HG03045 (cell line): ENCODE data around the gene CFAP73.
A peak's percentile ranks its signal among the peaks of the same experiment; 100 is the strongest.
"Not testable (repeated sequence)": the region's sequence is repeated elsewhere in the genome, so short reads cannot be mapped to it uniquely, and the experiment has no call there.

Experiments
- ATAC-seq: cut with Tn5 transposase; IDR thresholded peaks from one replicate; pipeline ENCODE4 v1.9.1; 2021; ENCODE audit warnings: mild to moderate bottlenecking, moderate library complexity; ENCODE audit not compliant: unreplicated experiment

The CFAP73 gene

DNA sequence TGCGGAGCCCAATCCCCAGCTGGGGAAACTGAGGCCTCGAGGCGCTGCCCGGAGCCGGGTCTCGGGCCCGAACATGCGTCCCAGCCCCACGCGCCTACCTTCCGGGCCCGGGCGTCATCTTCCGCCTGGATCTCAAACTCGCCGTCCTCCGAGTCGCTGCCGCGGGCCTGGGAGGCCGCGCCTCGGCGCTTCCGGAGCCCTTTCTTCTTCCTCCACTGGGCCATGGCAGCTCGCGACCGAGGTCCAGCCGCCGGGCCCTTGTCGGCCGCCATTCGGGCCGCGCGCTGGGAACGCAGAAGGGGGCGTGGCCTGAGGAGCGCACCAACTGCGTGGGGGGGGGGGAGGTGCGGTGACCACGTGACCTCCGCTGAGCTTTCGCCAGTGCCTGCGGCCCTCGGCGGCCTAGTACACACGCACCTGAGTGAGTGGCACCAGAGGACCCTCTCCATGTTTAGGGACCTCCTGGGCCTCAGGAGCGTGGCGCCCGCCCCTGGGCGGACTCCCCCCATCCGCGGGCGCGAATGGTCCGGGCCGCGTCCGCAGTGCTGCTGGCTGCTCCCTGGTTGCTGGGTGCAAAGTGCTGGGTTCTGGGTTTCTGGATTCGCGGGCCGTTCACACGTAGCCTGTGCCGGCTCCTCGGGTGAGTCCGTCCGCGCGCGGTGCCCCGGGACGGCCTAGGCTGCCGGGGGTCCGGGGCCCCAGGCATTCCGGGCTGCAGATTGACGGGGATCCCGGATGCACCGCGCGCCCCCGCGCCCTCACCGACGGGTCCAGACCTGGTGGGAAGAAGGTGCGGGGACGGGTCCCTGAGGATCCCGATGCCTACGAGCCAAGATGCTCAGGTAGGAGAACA lies 35.9 kb downstream of the CFAP73 start, which contains the start of the genes DDX54 and RITA1:
Gene DDX54 (minus strand): TSS at position 299 of the 853 bp plus-strand sequence. CDS start 27 bp downstream, at position 272.
Gene RITA1 (plus strand): TSS at position 542 of the 853 bp plus-strand sequence. CDS start 1,026 bp downstream, outside the sequence.
- ATAC-seq, result peak; percentile 42

- ATAC-seq, result no peak
Observed at GRCh38 chr12:113186033-113186365, 36.5 kb downstream of the CFAP73 start.

GRCh38 chr12:113186666-113187325 lies 37.3 kb downstream of the CFAP73 start:
- ATAC-seq, result no peak

DNA sequence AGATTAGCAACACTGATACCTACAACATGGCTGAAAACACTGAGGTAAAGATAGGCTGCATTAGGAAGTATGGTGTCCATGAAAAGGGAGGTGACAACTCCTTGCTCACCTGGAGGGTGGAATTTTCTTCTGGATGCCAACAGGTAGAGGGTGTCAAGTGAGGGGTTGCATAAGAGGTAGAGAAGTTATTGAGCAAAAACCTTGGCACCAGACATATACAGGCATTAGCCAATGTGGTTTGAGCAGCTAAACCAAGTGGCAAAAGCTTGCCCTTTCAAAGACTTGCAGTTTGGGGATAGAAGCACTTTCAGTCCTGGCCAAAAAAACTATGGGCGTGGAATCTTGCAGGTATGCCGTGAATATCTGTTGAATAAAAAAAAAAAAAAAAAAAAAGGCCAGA lies 39.8 kb downstream of the CFAP73 start:
- ATAC-seq, result no peak

- ATAC-seq, result no peak
Observed at GRCh38 chr12:113190761-113191160, 41.2 kb downstream of the CFAP73 start.

DNA sequence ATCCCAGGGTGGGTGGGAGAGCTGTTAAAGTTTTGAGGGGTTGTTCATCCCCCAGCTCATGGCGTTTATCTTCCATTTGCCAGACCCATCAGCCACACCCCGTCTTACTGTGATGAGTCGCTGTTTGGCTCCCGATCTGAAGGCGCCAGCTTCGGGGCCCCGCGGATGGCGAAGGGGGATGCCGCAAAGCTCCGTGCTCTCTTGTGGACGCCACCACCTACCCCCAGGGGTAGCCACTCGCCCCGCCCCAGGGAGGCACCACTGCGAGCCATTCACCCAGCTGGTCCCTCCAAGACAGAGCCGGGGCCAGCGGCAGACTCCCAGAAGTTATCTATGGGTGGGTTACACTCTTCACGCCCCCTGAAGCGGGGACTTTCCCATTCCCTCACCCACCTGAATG lies 41.7 kb downstream of the CFAP73 start:
- ATAC-seq, result no peak

GRCh38 chr12:113194971-113195391 lies 45.5 kb downstream of the CFAP73 start:
- ATAC-seq, result no peak

DNA sequence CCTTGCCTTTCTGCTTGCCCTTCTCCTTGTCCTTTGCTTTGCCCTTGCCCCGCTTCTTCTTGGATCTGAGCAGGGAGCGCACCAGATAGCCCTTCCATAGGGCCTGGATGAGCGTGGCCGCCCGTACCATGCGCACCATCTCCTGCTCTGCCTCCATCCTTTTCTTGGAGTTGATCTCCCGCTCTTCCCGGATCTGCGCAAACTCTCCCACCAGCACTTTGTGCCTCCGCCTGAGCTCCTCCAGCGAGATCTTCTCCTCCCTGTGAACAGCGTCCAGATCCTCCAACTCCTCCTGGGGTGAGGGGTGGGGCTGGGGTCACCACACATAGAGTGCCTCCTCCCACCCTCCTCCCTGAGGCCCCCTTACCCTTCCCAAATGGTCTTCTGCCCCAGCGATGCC lies 46.1 kb downstream of the CFAP73 start:
- ATAC-seq, result no peak

GRCh38 chr12:113196582-113196981 lies 47.1 kb downstream of the CFAP73 start:
- no peak for ATAC-seq

GRCh38 chr12:113196990-113197389 lies 47.5 kb downstream of the CFAP73 start:
- ATAC-seq, result peak; percentile 76

DNA sequence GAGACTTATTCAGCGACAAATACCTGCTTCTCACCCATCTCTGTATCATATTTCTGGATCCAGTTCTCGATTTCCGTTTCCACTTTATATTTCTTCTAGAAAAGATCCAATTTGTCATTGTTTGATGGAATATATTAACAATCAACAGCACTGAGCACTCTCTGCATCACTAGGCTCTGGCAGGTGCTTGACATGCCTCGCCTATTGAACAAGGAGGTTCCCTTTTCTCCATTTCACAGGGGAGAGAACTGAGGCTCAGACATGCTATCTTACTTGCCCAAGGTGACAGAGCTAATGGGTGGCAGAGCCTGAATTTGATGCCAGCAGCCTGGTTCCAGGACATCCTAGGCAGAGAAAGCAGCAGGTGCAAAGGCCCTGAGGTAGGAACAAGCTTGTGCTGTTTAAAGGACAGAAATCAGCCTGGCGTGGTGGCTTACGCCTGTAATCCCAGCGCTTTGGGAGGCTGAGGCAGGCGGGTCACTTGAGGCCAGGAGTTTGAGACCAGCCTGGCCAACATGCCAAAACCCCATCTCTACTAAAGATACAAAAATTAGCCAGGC lies 48.1 kb downstream of the CFAP73 start:
- no peak for ATAC-seq

- ATAC-seq, result no peak
Observed at GRCh38 chr12:113198296-113198695, 48.8 kb downstream of the CFAP73 start.

GRCh38 chr12:113200021-113200797 lies 50.7 kb downstream of the CFAP73 start:
- no peak for ATAC-seq

DNA sequence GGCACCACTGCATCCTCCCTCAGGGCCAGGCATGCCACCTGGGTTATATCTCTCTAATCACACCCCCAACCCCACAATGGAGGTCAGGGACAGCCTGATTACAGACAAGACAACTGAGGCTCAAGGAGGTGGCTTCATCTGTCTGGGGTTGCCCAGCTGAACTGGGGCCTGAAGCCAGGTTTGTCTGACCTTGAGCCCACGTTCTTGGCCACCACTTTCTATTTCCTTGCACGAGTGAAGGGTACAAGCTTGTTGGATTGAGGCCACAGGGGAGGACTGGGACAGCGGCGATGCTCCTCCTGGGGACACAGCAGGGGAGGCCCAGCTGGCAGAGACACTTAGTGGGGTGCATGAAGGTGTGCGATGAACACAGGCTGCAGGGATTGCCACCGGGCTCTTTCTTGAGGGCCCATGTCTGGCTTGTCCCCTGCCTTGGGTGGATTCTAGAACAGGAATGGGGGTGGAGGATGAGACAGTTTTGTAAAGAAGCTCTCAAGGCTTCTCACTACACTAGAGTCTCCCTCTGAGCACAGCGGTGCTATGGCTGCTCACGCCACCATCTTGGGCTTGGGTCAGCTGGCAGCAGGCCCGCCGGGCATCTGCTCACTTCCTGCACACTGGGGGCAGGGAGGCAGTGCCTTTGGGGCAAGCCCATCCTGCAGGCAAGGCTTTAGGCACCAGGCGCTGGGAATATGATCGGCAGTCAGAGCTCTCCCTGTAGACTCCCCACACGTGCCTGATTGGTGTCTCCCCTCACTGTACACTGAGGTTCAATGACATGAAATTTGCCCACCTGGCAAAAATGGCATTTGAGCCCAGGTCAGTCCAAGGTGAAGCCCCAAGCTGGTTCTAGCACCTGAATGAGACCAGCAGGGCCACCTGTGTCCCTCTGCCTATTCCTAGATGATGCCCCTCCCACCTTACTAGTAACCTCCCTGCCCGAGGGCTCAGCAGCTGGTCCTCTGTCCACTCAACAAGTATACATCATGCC lies 52.0 kb downstream of the CFAP73 start:
- no peak for ATAC-seq

GRCh38 chr12:113202300-113203075 lies 53.0 kb downstream of the CFAP73 start:
- ATAC-seq, result no peak

GRCh38 chr12:113203852-113204760 lies 54.6 kb downstream of the CFAP73 start:
- ATAC-seq, result no peak

GRCh38 chr12:113204804-113205203 lies 55.3 kb downstream of the CFAP73 start:
- ATAC-seq, result no peak

GRCh38 chr12:113206802-113207201 lies 57.3 kb downstream of the CFAP73 start:
- ATAC-seq, result not testable (repeated sequence)
